H9 (cell line): ENCODE data around the gene CD53. TPM values are rescaled to one million over a fixed set of nuclear protein-coding genes. Genes with fewer than 3 reads are reported as not detected.

Source experiments
- DNase-seq: peaks from one replicate; pipeline ENCODE4 v3.0.0-alpha.2; 2017
- H2AFZ ChIP-seq: one replicate; pipeline ENCODE4 v1.6.1; 2013; ENCODE audit warnings: mild to moderate bottlenecking, low read length, control low read depth, moderate library complexity
- H2AK5ac ChIP-seq: 2 replicates; pipeline ENCODE4 v1.6.1; 2013; ENCODE audit warnings: low read length, control low read depth, mixed read lengths; ENCODE audit not compliant: insufficient read length
- H2BK120ac ChIP-seq: one replicate; pipeline ENCODE4 v1.6.1; 2013; ENCODE audit warnings: low read depth, mild to moderate bottlenecking, low read length, control low read depth, inconsistent platforms; ENCODE audit not compliant: poor library complexity, severe bottlenecking
- H2BK12ac ChIP-seq: 2 replicates; pipeline ENCODE4 v1.6.1; 2013; ENCODE audit warnings: low read length, control low read depth, mixed read lengths, low read depth; ENCODE audit not compliant: insufficient read length
- H2BK15ac ChIP-seq: 2 replicates; pipeline ENCODE4 v1.6.1; 2013; ENCODE audit warnings: low read depth, low read length, control low read depth
- H2BK20ac ChIP-seq: one replicate; pipeline ENCODE4 v1.6.1; 2013; ENCODE audit warnings: low read depth, mild to moderate bottlenecking, low read length, control low read depth, inconsistent platforms; ENCODE audit not compliant: poor library complexity, severe bottlenecking
- H2BK5ac ChIP-seq: 2 replicates; pipeline ENCODE4 v1.6.1; 2013; ENCODE audit warnings: low read length, control low read depth, mixed read lengths; ENCODE audit not compliant: insufficient read length
- H3K14ac ChIP-seq: 2 replicates; pipeline ENCODE4 v1.6.1; 2013; ENCODE audit warnings: low read length, control low read depth; ENCODE audit not compliant: insufficient read depth
- H3K18ac ChIP-seq: 2 replicates; pipeline ENCODE4 v1.6.1; 2013; ENCODE audit warnings: low read depth, mild to moderate bottlenecking, mixed read lengths, low read length, control low read depth; ENCODE audit not compliant: insufficient read length
- H3K23ac ChIP-seq: 2 replicates; pipeline ENCODE4 v1.6.1; 2013; ENCODE audit warnings: low read length, control low read depth, mixed read lengths, low read depth; ENCODE audit not compliant: insufficient read length
- H3K23me2 ChIP-seq: 2 replicates; pipeline ENCODE4 v1.6.1; 2013; ENCODE audit warnings: low read depth, mild to moderate bottlenecking, mixed read lengths, low read length, control low read depth; ENCODE audit not compliant: insufficient read length, poor library complexity, severe bottlenecking
- H3K27ac ChIP-seq: 2 replicates; pipeline ENCODE4 v1.5.1; 2013; ENCODE audit warnings: low read length, control low read depth, mixed read lengths, low read depth; ENCODE audit not compliant: insufficient read length
- H3K27me3 ChIP-seq: 2 replicates; pipeline ENCODE4 v1.6.1; 2013; ENCODE audit warnings: low read length, control low read depth, inconsistent platforms; ENCODE audit not compliant: insufficient read depth
- H3K4ac ChIP-seq: 2 replicates; pipeline ENCODE4 v1.6.1; 2013; ENCODE audit warnings: low read depth, mild to moderate bottlenecking, control low read depth, inconsistent platforms, low read length, moderate library complexity
- H3K4me1 ChIP-seq: 2 replicates; pipeline ENCODE4 v1.6.1; 2013; ENCODE audit warnings: low read length, control low read depth, inconsistent platforms; ENCODE audit not compliant: insufficient read depth
- H3K4me2 ChIP-seq: 2 replicates; pipeline ENCODE4 v1.6.1; 2013; ENCODE audit warnings: low read length, control low read depth, mixed read lengths; ENCODE audit not compliant: insufficient read length, insufficient read depth
- H3K56ac ChIP-seq: 2 replicates; pipeline ENCODE4 v1.6.1; 2013; ENCODE audit warnings: low read depth, mild to moderate bottlenecking, mixed read lengths, low read length, control low read depth; ENCODE audit not compliant: insufficient read length
- H3K79me1 ChIP-seq: 2 replicates; pipeline ENCODE4 v1.6.1; 2013; ENCODE audit warnings: low read depth, mild to moderate bottlenecking, moderate library complexity, low read length, control low read depth, inconsistent platforms; ENCODE audit not compliant: insufficient read depth, poor library complexity, severe bottlenecking
- H3K79me2 ChIP-seq: 2 replicates; pipeline ENCODE4 v1.6.1; 2013; ENCODE audit warnings: low read length, control low read depth, inconsistent platforms; ENCODE audit not compliant: insufficient read depth
- H3K9ac ChIP-seq: 2 replicates; pipeline ENCODE4 v1.6.1; 2013; ENCODE audit warnings: low read length, control low read depth, mixed read lengths; ENCODE audit not compliant: insufficient read length; ENCODE audit errors: extremely low read depth
- H3K9me3 ChIP-seq: one replicate; pipeline ENCODE4 v1.6.1; 2013; ENCODE audit warnings: low read depth, low read length, inconsistent platforms; ENCODE audit not compliant: control insufficient read depth
- H3T11ph ChIP-seq: one replicate; pipeline ENCODE4 v1.6.1; 2013; ENCODE audit warnings: mild to moderate bottlenecking, low read length, control low read depth, inconsistent platforms
- H4K20me1 ChIP-seq: one replicate; pipeline ENCODE4 v1.6.1; 2013; ENCODE audit not compliant: control insufficient read depth, insufficient read length, insufficient read depth
- H4K5ac ChIP-seq: 2 replicates; pipeline ENCODE4 v1.6.1; 2013; ENCODE audit warnings: low read depth, mild to moderate bottlenecking, mixed read lengths, low read length, control low read depth; ENCODE audit not compliant: insufficient read length
- H4K8ac ChIP-seq: replicated peaks from 2 replicates; pipeline ENCODE4 v1.6.1; 2013; ENCODE audit warnings: low read length, control low read depth, mixed read lengths, low read depth; ENCODE audit not compliant: insufficient read length
- H4K91ac ChIP-seq: 2 replicates; pipeline ENCODE4 v1.6.1; 2013; ENCODE audit warnings: low read depth, mild to moderate bottlenecking, moderate library complexity, mixed read lengths, low read length, control low read depth; ENCODE audit not compliant: insufficient read length
- H3K27ac Mint-ChIP-seq, 3 experiments: 2 replicates in 2 of 3; 3 replicates in 1 of 3; pipeline ENCODE4 v1.8.0; 2020 to 2021; ENCODE audit warnings: mixed read lengths in 3 of 3, mild to moderate bottlenecking in 1 of 3, moderate library complexity in 1 of 3
- H3K27me3 Mint-ChIP-seq: 2 replicates; pipeline ENCODE4 v1.8.0; 2021; ENCODE audit warnings: low read depth, mild to moderate bottlenecking, moderate library complexity, mixed read lengths
- H3K36me3 Mint-ChIP-seq, 3 experiments: 2 replicates in 2 of 3; 3 replicates in 1 of 3; pipeline ENCODE4 v1.8.0; 2020 to 2021; ENCODE audit warnings: low read depth in 3 of 3, mixed read lengths in 3 of 3; ENCODE audit not compliant: insufficient read depth in 1 of 3
- H3K4me1 Mint-ChIP-seq, 2 experiments: 2 replicates each; pipeline ENCODE4 v1.8.0; 2020; ENCODE audit warnings: mixed read lengths in 2 of 2
- H3K4me3 Mint-ChIP-seq, 2 experiments: 2 replicates in 1 of 2; 3 replicates in 1 of 2; pipeline ENCODE4 v1.8.0; 2020 to 2021; ENCODE audit warnings: mild to moderate bottlenecking in 2 of 2, mixed read lengths in 2 of 2, moderate library complexity in 1 of 2
- H3K9me3 Mint-ChIP-seq, 2 experiments: 2 replicates in 1 of 2; 3 replicates in 1 of 2; pipeline ENCODE4 v1.8.0; 2020; ENCODE audit warnings: mild to moderate bottlenecking in 2 of 2, mixed read lengths in 2 of 2, moderate library complexity in 1 of 2
- CTCF ChIP-seq: fragments of 200-600 bp; sonication (generic); conservative IDR thresholded peaks from 3 replicates; pipeline ENCODE4 v1.8.0; 2021; ENCODE audit warnings: antibody characterized with exemption, mild to moderate bottlenecking
- WGBS: extraction: QIAGEN DNeasy Blood & Tissue Kit; methylation state at CpG from one replicate; pipeline ENCODE4 v1.1.7; 2013; ENCODE audit warnings: missing lambda C conversion rate, low lambda C conversion rate, mixed read lengths; ENCODE audit not compliant: insufficient read length; ENCODE audit errors: extremely low coverage; 5-methylcytosine and 5-hydroxymethylcytosine counted together
- total RNA-seq: library from RNA; stranded (reverse); gene quantifications from 2 replicates; pipeline ENCODE4 v1.2.1, GENCODE V29; 2021

Gene CD53
- total RNA-seq, 1 experiment from 2014 or later, result 0.15 TPM

DNA sequence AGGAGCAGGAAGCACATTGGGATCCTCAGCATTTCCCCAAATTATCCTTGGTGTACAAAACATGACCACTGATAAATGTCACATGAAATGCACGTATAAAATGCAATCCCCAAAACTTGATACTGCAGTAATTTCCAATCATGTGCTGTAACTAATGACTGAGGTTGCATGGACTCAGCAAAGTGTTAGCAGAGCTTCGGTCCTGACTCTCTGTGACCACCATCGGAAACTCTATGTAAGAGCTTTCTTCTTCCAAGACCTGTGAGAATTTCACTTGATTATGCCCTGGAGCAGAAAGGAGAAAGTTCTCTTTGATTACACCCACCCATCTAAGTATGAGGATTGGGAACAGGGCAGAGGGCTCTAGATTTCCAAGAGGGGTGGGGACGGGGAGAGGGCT lies 908 bp downstream of the CD53 start:
- no peak for TF ChIP-seq CTCF
- no peaks in the 10 kb centered on the region for H3K36me3 Mint-ChIP-seq
- Histone ChIP-seq H3K4me2 (no peak overlapping the region), H3K4me1 (peaks cover 2% of the 10 kb centered on the region; the same call in 1 of the 2 replicates), H2AFZ (no peak overlapping the region), H3K23me2 (no peaks in the 10 kb centered on the region), H3K56ac (no peak overlapping the region), H3K9ac (no peak overlapping the region), H4K8ac (no peak overlapping the region), H2AK5ac (no peak overlapping the region), H3K9me3 (no peaks in the 10 kb centered on the region), H3K4ac (no peak overlapping the region), H3T11ph (no peak overlapping the region), H2BK120ac (no peak overlapping the region), H2BK20ac (no peak overlapping the region), H4K5ac (no peak overlapping the region), H3K23ac (no peak overlapping the region), H2BK5ac (no peak overlapping the region), H4K91ac (no peak overlapping the region), H2BK12ac (no peak overlapping the region), H4K20me1 (no peaks in the 10 kb centered on the region), H3K18ac (no peak overlapping the region), H2BK15ac (no peak overlapping the region), H3K27me3 (no peaks in the 10 kb centered on the region), H3K27ac (no peak overlapping the region), H3K79me2 (no peaks in the 10 kb centered on the region), H3K79me1 (no peaks in the 10 kb centered on the region), H3K14ac (no peak overlapping the region)
- DNase-seq, result no peak
- no CpG with 5 or more reads among the region's 4 CpGs for WGBS
- H3K27me3 Mint-ChIP-seq, result no peaks in the 10 kb centered on the region; the same call in 1 of the 2 replicates
- no peak overlapping the region for H3K27ac Mint-ChIP-seq
- peaks cover 9 to 34% of the 10 kb centered on the region in 2 experiments; a peak in 4 of 5 replicates for H3K9me3 Mint-ChIP-seq
- no peak overlapping the region for H3K4me3 Mint-ChIP-seq
- H3K4me1 Mint-ChIP-seq, result peaks cover 10 to 13% of the 10 kb centered on the region in 2 experiments
